Activated naive CD8-positive, alpha-beta T cell treated with anti-CD3 and anti-CD28 coated beads for 36 hours (primary cell): ENCODE data around the gene GNG3. TPM values are rescaled to one million over a fixed set of nuclear protein-coding genes. Genes with fewer than 3 reads are reported as not detected.
"Not testable (repeated sequence)": the region's sequence is repeated elsewhere in the genome, so short reads cannot be mapped to it uniquely, and the experiment has no call there.

Experiments used
- DNase-seq: peaks from one replicate; pipeline ENCODE4 v3.0.0; 2021
- H3K27ac Mint-ChIP-seq: one replicate; pipeline ENCODE4 v1.8.0; 2022; ENCODE audit warnings: mild to moderate bottlenecking, moderate library complexity, mixed read lengths
- H3K27me3 Mint-ChIP-seq: one replicate; pipeline ENCODE4 v1.8.0; 2022; ENCODE audit warnings: mild to moderate bottlenecking, mixed read lengths
- H3K36me3 Mint-ChIP-seq: one replicate; pipeline ENCODE4 v1.8.0; 2021; ENCODE audit warnings: mild to moderate bottlenecking, mixed read lengths
- H3K4me1 Mint-ChIP-seq: one replicate; pipeline ENCODE4 v1.8.0; 2021; ENCODE audit warnings: mixed read lengths
- H3K4me3 Mint-ChIP-seq: one replicate; pipeline ENCODE4 v1.8.0; 2022; ENCODE audit warnings: mild to moderate bottlenecking, moderate library complexity, mixed read lengths
- H3K9me3 Mint-ChIP-seq: one replicate; pipeline ENCODE4 v1.8.0; 2022; ENCODE audit warnings: mixed read lengths
- total RNA-seq, 2 experiments: library from RNA; stranded (reverse); gene quantifications; one replicate each; pipeline ENCODE4 v1.2.3, GENCODE V29; 2021

Gene GNG3
- total RNA-seq, 2 experiments from 2014 or later, result not detected

- Mint-ChIP-seq H3K27ac (peak overlapping the region; percentile 89), H3K4me1 (peaks cover 42% of the 10 kb centered on the region), H3K36me3 (peaks cover 32% of the 10 kb centered on the region), H3K27me3 (no peaks in the 10 kb centered on the region), H3K4me3 (peak overlapping the region; percentile 90), H3K9me3 (no peaks in the 10 kb centered on the region)
- no peak for DNase-seq
Observed at GRCh38 chr11:62677714-62678113, 29.8 kb upstream of the GNG3 start.

GRCh38 chr11:62678433-62678769 is 29.1 kb upstream of the GNG3 start:
- Mint-ChIP-seq H3K4me3 (peak overlapping the region; percentile 90), H3K9me3 (no peaks in the 10 kb centered on the region), H3K4me1 (peaks cover 37% of the 10 kb centered on the region), H3K27me3 (no peaks in the 10 kb centered on the region), H3K36me3 (peaks cover 29% of the 10 kb centered on the region), H3K27ac (peak overlapping the region; percentile 89)
- DNase-seq, result no peak

GRCh38 chr11:62678770-62679696 is 28.4 kb upstream of the GNG3 start, which contains the start of gene UBXN1:
TSS of gene UBXN1 (minus strand) at chr11:62679073. CDS start at chr11:62678923, 150 bp downstream.
- Mint-ChIP-seq H3K9me3 (no peaks in the 10 kb centered on the region), H3K36me3 (peaks cover 27% of the 10 kb centered on the region), H3K27me3 (no peaks in the 10 kb centered on the region), H3K4me1 (peaks cover 34% of the 10 kb centered on the region), H3K4me3 (peak within 1 kb of the TSS; percentile 90), H3K27ac (peak within 1 kb of the TSS; percentile 89)
- DNase-seq, result peak; percentile 88

- Mint-ChIP-seq H3K27me3 (no peaks in the 10 kb centered on the region), H3K4me3 (peak overlapping the region; percentile 42), H3K9me3 (no peaks in the 10 kb centered on the region), H3K36me3 (peaks cover 19% of the 10 kb centered on the region), H3K27ac (peak overlapping the region; percentile 75), H3K4me1 (peaks cover 32% of the 10 kb centered on the region)
- DNase-seq, result peak; percentile 38
Observed at GRCh38 chr11:62680825-62681240, 26.6 kb upstream of the GNG3 start.

- Mint-ChIP-seq H3K27ac (no peak overlapping the region), H3K4me3 (no peak overlapping the region), H3K9me3 (no peaks in the 10 kb centered on the region), H3K4me1 (peaks cover 20% of the 10 kb centered on the region), H3K36me3 (peaks cover 9% of the 10 kb centered on the region), H3K27me3 (peaks cover 10% of the 10 kb centered on the region)
- DNase-seq, result no peak
Observed at GRCh38 chr11:62682518-62682917, 25.0 kb upstream of the GNG3 start.

DNA sequence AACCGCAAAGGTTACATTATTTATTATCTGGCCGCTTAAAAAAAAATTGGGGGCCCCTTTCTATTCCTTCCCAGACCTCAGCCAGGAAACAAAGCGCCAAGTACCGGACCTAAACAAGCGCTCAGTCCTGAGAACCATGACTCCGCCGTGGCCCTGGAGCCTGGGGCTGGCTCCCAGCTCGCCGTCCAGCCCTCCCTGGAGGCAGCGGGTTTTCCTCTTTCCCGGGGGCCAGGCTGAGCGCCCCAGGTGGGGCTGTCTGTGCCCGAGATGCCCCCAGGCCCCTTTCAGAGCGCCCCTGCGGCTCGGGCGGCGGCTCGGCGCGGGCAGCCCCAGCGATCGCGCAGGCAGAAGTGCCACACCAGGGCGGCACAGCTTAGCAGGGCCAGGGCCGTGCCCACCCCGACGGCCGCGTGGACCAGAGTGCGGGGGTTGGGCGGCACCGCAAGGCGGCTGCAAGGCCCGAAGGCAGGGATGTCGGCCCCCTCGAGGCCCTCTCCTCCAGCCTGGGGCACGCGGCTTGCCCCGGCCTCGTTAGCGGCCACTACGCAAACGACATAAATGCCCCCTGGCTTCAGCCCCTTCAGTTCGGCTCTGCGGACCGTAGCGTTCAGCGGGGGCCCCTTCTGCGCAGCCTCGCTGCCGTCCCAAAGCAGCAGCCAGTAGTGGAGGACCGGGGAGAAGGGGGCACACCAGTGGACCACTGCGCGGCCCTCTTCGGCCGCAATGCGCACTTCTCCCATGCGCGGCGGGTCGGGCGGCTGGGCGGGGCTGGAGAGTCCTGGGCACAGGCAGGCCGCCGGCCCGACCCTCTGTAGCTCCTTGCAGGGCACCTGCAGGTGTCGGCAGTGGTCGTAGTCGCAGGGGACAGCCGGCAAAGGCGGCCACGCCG is 19.7 kb upstream of the GNG3 start:
- Mint-ChIP-seq H3K36me3 (peaks cover 12% of the 10 kb centered on the region), H3K27me3 (peaks cover 19% of the 10 kb centered on the region), H3K9me3 (no peaks in the 10 kb centered on the region), H3K4me1 (no peaks in the 10 kb centered on the region), H3K4me3 (no peak overlapping the region), H3K27ac (no peak overlapping the region)
- DNase-seq, result no peak

GRCh38 chr11:62688491-62688890 is 19.0 kb upstream of the GNG3 start:
- H3K27me3 Mint-ChIP-seq, result peaks cover 19% of the 10 kb centered on the region
- no peak for DNase-seq
- no peak overlapping the region for H3K27ac Mint-ChIP-seq
- H3K4me1 Mint-ChIP-seq, result no peaks in the 10 kb centered on the region
- H3K36me3 Mint-ChIP-seq, result peaks cover 15% of the 10 kb centered on the region
- no peaks in the 10 kb centered on the region for H3K9me3 Mint-ChIP-seq
- H3K4me3 Mint-ChIP-seq, result no peak overlapping the region

GRCh38 chr11:62689421-62690183 is 17.9 kb upstream of the GNG3 start, which contains the start of gene LRRN4CL:
TSS of gene LRRN4CL (minus strand) at chr11:62689530. CDS start at chr11:62688508, 1,022 bp downstream.
- H3K4me1 Mint-ChIP-seq, result no peaks in the 10 kb centered on the region
- DNase-seq, result no peak
- H3K27me3 Mint-ChIP-seq, result peaks cover 19% of the 10 kb centered on the region
- peaks cover 15% of the 10 kb centered on the region for H3K36me3 Mint-ChIP-seq
- H3K9me3 Mint-ChIP-seq, result no peaks in the 10 kb centered on the region
- H3K27ac Mint-ChIP-seq, result no peak within 1 kb of the TSS
- H3K4me3 Mint-ChIP-seq, result no peak within 1 kb of the TSS

- H3K4me1 Mint-ChIP-seq, H3K27me3 Mint-ChIP-seq, H3K9me3 Mint-ChIP-seq, H3K4me3 Mint-ChIP-seq, DNase-seq, H3K27ac Mint-ChIP-seq: not testable (repeated sequence)
- H3K36me3 Mint-ChIP-seq, result peaks cover 12% of the 10 kb centered on the region
Observed at GRCh38 chr11:62693624-62694023, 13.9 kb upstream of the GNG3 start.

GRCh38 chr11:62694455-62695167 is 12.9 kb upstream of the GNG3 start:
- Mint-ChIP-seq H3K4me3 (no peak overlapping the region), H3K27ac (no peak overlapping the region), H3K36me3 (peaks cover 11% of the 10 kb centered on the region), H3K9me3 (no peaks in the 10 kb centered on the region), H3K4me1 (no peaks in the 10 kb centered on the region), H3K27me3 (no peaks in the 10 kb centered on the region)
- DNase-seq, result peak; percentile 73

DNA sequence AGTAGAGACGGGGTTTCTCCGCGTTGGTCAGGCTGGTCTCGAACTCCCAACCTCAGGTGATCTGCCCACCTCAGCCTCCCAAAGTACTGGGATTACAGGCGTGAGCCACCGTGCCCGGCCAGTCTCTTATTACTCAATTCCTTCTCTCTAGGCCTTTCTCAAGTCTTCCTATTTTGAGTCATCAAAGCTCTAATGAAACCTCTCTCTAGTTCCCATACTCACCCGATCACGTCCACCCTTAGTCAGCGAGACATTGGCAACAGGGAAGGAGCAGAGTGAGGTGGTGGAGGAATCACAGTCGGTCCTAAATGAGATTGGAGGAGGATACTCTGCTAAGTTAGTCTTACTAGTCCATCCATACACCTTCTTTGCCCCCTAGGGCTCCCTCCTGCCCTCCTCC is 5.2 kb upstream of the GNG3 start:
- no peak for DNase-seq
- Mint-ChIP-seq H3K36me3 (peaks cover 13% of the 10 kb centered on the region), H3K27ac (no peak overlapping the region), H3K27me3 (no peaks in the 10 kb centered on the region), H3K9me3 (no peaks in the 10 kb centered on the region), H3K4me3 (no peak overlapping the region), H3K4me1 (peaks cover 12% of the 10 kb centered on the region)

GRCh38 chr11:62703921-62704320 is 3.6 kb upstream of the GNG3 start:
- Mint-ChIP-seq H3K36me3 (peaks cover 16% of the 10 kb centered on the region), H3K4me1 (peaks cover 28% of the 10 kb centered on the region)
- not testable (repeated sequence) for DNase-seq, H3K27ac Mint-ChIP-seq, H3K27me3 Mint-ChIP-seq, H3K9me3 Mint-ChIP-seq, H3K4me3 Mint-ChIP-seq

- Mint-ChIP-seq H3K9me3 (no peaks in the 10 kb centered on the region), H3K4me1 (peaks cover 39% of the 10 kb centered on the region), H3K27ac (peak overlapping the region; percentile 76), H3K4me3 (peak overlapping the region; percentile 85), H3K27me3 (no peaks in the 10 kb centered on the region), H3K36me3 (peaks cover 27% of the 10 kb centered on the region)
- DNase-seq, result no peak
Observed at GRCh38 chr11:62705413-62705812, 2.1 kb upstream of the GNG3 start.
